Measurements from ENCODE around the gene ERGIC2.
"Not testable (repeated sequence)": the region's sequence is repeated elsewhere in the genome, so short reads cannot be mapped to it uniquely, and the experiment has no call there.

ERGIC2 gene

GRCh38 chr12:29380536-29381523 is at the start of gene ERGIC2:
ERGIC2 (minus strand) TSS chr12:29381172; CDS start chr12:29371633, 9,539 bp downstream.
- DNase-seq: peak; percentile 91

GRCh38 chr12:29430716-29431044 is 49.7 kb upstream of the ERGIC2 start:
- no peak for DNase-seq

- DNase-seq: no peak
Measured at GRCh38 chr12:29429999-29430715, 49.2 kb upstream of the ERGIC2 start.

- DNase-seq: no peak
Measured at GRCh38 chr12:29428633-29429032, 47.7 kb upstream of the ERGIC2 start.

- peak; percentile 33 for DNase-seq
Measured at GRCh38 chr12:29427964-29428363, 47.0 kb upstream of the ERGIC2 start.

GRCh38 chr12:29426498-29426897 is 45.5 kb upstream of the ERGIC2 start:
- no peak for DNase-seq

- no peak for DNase-seq
Measured at GRCh38 chr12:29425722-29426121, 44.8 kb upstream of the ERGIC2 start.

- no peak for DNase-seq
Measured at GRCh38 chr12:29416748-29417147, 35.8 kb upstream of the ERGIC2 start.

- no peak for DNase-seq
Measured at GRCh38 chr12:29415111-29415510, 34.1 kb upstream of the ERGIC2 start.

- DNase-seq: no peak
Measured at GRCh38 chr12:29414368-29414767, 33.4 kb upstream of the ERGIC2 start.

GRCh38 chr12:29405561-29405960 is 24.6 kb upstream of the ERGIC2 start:
- DNase-seq: no peak

GRCh38 chr12:29403991-29404390 is 23.0 kb upstream of the ERGIC2 start:
- DNase-seq: no peak

GRCh38 chr12:29402437-29402836 is 21.5 kb upstream of the ERGIC2 start:
- DNase-seq: no peak

GRCh38 chr12:29398495-29398894 is 17.5 kb upstream of the ERGIC2 start:
- no peak for DNase-seq

GRCh38 chr12:29396774-29397173 is 15.8 kb upstream of the ERGIC2 start:
- no peak for DNase-seq

- DNase-seq: no peak
Measured at GRCh38 chr12:29395356-29395755, 14.4 kb upstream of the ERGIC2 start.

GRCh38 chr12:29390419-29390818 is 9.4 kb upstream of the ERGIC2 start:
- peak; percentile 72 for DNase-seq

- no peak for DNase-seq
Measured at GRCh38 chr12:29389295-29389919, 8.4 kb upstream of the ERGIC2 start.

GRCh38 chr12:29386084-29386680 is 5.2 kb upstream of the ERGIC2 start:
- DNase-seq: not testable (repeated sequence)

GRCh38 chr12:29385194-29385593 is 4.2 kb upstream of the ERGIC2 start:
- not testable (repeated sequence) for DNase-seq

GRCh38 chr12:29382251-29382650 is 1.3 kb upstream of the ERGIC2 start:
- DNase-seq: no peak

- no peak for DNase-seq
Measured at GRCh38 chr12:29376118-29376517, 4.9 kb downstream of the ERGIC2 start.

- no peak for DNase-seq
Measured at GRCh38 chr12:29374913-29375312, 6.1 kb downstream of the ERGIC2 start.
